SIG-M5 (cell line): ENCODE data around the gene ERVK3-1.
"Not testable (repeated sequence)": the region's sequence is repeated elsewhere in the genome, so short reads cannot be mapped to it uniquely, and the experiment has no call there.

ENCODE experiments used
- DNase-seq: peaks from one replicate; lab custom pipeline; 2025; lab: John Stamatoyannopoulos, UW

The ERVK3-1 gene

DNA sequence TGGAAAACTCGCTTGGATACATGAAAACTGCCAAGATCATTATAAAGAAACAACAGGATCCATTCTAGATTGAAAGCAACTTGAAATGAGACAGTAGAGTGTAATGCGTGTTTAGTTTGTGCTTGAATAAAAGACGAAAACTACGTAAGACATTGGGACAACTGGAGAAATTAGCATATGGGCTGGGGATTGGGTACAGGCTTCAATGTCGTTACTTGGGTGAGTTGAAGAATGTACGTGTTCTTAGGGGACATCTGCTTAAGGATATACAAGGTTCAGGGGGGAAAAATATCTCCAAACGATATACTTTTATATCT lies 471 bp upstream of the ERVK3-1 start:
- DNase-seq, result no peak

DNA sequence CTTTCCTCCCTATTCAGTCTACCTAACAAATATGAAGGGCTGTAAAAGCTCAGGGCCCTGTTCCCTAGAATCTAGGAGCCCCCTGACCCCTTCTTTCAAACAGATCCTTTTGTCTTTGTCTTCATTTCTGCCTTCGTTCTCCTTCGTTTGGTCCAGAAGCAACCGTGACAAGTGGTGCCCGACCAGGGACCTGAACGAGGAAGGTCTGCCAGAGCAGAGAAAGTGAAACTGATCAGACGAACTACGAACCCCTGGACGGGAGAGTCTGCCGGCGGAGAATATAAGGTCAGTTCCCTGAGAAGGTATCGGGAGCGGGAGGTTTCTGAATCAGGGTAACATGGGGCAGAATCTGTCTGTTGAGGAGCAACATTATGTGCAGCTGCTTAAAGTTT lies 751 bp downstream of the ERVK3-1 start:
- no peak for DNase-seq

DNA sequence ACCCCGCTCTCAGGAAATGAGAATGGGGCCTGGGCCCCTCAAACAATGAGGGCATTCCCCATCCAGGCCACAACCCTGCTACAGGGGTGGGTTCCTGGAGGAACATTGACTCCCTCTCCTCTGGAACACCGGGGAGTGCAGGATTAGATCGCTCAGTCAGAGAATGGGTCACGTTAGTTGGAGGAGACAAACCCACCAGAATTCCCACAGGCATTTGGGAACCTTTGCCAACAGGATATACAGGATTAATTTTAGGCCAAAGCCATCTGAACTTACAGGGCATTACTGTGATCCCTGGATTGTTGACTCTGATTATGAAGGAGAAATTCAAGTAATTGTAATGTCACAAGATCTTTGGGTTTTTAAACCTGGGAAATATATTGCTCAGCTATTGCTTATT lies 2.6 kb downstream of the ERVK3-1 start:
- no peak for DNase-seq

- DNase-seq, result not testable (repeated sequence)
Measured at GRCh38 chr19:58310685-58311084, 5.5 kb downstream of the ERVK3-1 start.

GRCh38 chr19:58311345-58311865 lies 6.2 kb downstream of the ERVK3-1 start:
- no peak for DNase-seq

DNA sequence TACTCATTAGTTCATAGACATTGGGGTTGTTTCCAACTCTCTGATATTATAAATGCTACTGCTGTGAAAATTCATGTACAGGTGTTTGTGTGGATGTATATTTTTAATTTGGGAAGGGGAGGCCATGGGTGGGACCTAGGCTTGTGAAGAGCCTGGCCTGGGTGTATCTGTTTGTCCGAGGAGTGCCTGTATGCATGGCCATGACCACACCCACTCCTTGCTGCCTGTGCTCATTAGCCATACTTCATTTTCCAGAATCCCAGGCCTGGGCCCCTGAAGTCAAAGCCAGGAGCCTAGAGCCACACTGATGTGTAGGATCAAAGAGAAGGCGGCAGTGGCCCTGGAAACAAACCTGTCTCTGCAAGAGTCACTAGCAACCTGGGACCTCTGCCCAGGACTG lies 10.4 kb downstream of the ERVK3-1 start:
- DNase-seq, result no peak

DNA sequence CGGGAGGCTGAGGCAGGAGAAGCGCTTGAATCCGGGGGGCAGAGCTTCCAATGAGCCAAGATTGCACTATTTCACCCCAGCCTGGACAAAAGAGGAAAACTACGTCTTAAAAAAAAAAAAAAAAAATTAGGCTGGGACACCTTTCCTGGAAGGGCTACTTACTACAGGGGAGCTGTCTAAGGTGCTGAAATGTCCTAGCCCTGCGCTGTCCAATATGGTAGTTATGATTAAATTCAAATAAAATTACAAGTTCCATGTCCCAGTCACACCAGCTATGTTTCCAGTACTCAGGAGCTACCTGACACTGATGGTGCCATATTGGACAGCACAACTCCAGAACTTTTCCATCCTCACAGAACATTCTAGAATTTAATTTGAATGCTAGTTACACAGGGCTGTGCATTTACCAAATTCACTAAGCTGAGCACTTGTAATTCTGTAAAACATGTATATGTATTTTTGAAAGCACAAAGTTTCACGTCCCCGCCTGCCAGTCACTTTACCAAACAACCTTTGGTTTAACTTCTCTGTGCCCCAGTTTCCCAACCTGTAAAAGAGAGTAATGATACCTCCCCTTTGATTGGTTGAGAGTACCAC lies 12.4 kb downstream of the ERVK3-1 start:
- no peak for DNase-seq

DNA sequence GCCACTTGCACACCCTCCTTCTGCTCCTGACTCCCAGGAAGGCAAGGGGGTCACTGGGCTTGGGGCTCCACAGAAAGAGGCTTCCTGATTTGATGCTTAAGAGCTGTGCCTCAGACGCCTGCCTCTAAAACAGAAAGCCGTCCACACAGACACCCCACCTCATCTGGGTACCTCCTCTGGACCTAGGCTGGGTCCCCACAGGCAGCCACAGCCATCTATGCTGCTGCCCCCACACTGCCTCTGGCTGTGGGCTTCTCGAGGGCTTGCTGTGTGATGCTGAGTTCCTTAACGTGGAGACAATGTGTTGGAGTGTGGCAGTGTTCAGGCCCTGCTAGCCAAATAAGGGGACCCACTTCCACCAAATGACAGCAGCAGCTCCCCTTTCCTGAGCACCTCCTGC lies 13.1 kb downstream of the ERVK3-1 start:
- no peak for DNase-seq

DNA sequence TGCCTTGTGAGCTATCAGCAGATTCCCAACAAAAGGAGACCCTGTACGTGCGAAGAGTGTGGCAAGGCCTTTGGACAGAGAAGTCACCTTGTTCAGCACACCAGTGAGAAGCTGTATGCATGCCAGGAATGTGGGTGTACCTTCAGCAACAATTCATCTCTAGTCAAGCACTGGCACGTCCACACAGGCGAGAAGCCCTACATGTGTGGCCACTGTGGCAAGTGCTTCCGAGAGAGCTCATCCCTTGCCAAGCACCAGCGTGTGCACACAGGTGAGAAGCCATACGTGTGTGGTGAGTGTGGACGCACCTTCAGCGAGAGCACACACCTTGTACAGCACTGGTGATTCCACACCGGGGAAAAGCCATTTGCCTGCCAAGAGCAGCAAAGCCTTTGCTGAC lies 14.1 kb downstream of the ERVK3-1 start:
- DNase-seq, result no peak

DNA sequence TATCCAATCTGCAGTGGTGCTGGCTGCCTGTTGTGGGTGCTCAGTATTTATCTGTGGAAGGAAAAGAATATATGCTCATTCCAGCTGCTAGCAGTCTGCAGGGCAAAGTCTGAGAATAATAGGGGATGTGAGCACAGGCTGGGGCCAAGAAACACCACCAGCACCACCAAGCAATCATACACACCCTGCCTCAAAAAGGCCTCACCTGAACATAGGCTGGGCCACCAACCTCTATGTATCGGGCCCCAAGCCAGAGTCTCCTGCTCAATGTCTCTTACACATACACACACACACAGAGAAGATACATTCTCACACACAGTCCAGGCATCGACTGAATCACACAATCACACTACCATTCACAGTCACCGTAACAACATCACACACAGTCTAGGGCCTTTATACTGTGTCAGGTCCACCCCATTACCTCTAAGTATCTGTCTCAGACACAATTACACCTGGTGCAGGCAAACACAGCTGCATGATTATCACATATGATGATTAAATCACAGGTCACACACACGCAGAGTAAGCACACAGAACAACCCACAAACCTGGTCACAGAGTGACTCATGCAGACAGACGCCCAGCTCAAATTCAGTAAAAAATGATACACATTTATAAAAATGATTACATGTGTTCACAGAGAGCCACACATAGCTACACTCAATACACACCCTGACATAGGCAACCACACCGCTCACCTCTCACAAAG lies 20.3 kb downstream of the ERVK3-1 start:
- DNase-seq, result no peak

DNA sequence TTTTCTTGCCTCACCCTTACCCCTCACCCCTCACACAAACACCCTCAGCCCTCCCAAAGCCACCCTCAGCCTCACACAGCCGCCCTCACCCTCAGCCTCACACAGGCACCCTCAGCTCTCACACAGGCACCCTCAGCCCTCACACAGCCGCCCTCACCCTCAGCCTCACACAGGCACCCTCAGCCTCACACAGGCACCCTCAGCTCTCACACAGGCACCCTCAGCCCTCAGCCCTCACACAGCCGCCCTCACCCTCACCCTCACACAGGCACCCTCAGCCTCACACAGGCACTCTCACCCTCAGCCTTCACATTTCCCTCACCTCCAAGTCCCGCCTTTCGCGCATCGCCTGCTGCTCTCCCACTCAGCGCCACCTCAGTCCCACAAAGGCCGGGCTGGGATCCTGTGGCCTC lies 21.3 kb downstream of the ERVK3-1 start:
- DNase-seq, result no peak

DNA sequence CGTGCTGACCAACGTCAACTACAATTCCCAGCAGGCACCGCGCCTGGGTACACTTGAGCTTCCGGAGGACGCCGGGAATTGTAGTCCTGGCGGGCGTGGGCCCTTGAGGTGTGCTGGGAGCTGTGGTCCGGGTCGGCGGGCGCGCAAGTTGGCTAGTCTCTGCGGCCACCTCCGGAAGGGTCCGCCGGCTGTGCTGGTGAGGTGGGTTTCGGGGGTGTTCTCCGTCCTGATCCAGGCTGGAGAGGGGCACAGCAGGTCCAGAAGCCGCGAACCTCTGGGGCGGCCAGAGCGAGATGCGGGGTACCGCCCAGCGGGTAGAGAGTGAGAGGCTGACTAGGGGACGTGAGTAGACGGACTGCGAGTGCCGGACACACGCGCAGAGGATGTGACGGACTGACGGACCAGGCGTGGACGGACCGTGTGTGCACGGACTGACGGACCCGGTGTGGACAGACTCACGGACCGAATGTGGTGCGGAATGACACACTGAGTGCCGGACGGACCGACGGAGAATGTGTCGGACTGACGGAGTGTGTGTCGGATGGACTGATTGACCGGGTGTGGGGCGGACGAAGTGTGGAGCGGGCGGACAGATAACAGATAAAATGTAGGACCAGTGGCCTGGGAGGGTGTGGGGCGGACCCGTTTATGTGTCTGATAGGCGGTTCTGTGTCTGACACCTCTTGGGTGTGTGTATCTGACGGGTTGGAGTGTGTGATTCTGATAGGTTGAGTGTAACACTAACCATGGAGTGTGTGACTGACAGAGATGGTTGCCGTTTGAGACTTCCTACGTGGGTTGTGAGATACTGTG lies 21.9 kb downstream of the ERVK3-1 start, which contains the start of gene ZSCAN22:
ZSCAN22 (plus strand) TSS at position 81 of the 813 bp plus-strand sequence. CDS start 7,809 bp downstream, outside the sequence.
- DNase-seq, result peak; percentile 55

DNA sequence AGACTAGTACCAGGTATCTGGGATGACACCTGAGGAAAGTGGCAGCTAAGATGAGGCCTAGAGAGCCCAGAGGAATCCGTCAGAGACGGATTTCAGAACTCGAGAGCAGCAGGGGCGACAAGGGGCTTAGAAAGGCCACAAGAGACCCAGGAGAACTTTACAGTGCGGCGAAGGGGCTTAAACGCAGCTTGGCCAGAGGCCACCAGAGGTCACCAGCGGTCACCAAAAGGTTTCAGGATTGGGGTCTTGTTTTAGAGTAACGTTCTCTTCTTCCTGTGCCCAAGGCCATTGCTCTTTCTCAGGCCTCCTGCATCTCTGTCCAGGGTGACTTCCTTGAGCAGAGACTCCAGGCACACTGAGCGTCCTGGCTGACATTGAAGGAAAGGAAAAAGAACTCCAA lies 23.8 kb downstream of the ERVK3-1 start:
- no peak for DNase-seq

GRCh38 chr19:58330458-58330857 lies 25.3 kb downstream of the ERVK3-1 start:
- no peak for DNase-seq

DNA sequence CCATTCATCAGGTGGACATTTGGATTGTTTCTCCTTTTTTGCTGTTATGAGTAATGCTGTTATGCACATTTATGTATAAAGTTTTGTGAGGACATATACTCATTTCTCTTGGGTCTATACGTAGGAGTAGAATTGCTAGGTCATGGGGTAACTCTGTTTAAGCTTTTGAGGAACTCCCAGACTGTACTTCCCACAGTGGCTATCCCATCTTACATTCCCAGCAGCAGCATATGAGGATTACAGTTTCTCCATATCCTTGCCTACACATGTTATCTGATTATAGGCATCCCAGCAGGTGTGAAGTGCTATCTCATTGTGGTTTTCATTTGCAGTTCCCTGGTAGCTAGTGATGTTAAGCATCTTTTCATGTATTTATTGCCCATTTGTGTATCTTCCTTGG lies 27.5 kb downstream of the ERVK3-1 start:
- DNase-seq, result no peak

DNA sequence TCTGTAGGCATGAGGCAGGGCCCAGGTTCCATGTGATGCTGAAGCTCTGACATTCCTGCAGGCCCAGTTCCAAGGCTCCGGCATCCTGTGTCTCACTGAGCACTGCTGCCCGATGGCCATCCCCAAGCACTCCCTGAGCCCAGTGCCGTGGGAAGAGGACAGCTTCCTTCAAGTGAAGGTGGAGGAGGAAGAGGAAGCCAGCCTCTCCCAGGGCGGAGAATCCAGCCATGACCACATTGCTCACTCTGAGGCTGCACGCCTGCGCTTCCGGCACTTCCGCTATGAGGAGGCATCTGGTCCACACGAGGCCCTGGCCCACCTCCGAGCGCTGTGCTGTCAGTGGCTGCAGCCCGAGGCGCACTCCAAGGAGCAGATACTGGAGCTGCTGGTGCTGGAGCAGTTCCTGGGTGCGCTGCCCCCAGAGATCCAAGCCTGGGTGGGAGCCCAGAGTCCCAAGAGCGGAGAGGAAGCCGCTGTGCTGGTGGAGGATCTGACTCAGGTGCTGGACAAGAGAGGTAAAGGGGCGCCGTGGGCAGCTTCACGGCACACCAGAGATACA lies 29.6 kb downstream of the ERVK3-1 start:
- no peak for DNase-seq

- DNase-seq, result no peak
Measured at GRCh38 chr19:58335630-58336029, 30.5 kb downstream of the ERVK3-1 start.

DNA sequence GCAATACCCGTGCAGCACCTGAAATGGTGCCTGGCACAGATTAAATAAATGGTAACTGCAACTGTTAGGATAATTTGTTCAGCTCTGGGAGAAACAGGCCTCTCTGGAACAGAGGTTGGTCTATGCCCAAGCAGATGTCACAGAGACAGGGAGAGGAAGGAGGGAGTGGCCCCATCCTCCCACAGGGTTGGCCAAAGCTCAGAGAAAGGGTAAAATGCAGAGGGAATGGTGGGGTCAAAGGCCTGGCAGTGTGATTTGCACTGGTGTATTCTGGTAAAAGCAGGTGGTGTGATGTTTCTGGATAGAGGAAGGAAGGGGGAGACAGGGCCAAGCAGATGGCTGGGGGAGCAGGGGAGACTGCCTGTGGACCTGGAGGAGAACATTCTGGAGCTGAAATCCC lies 31.0 kb downstream of the ERVK3-1 start:
- no peak for DNase-seq

DNA sequence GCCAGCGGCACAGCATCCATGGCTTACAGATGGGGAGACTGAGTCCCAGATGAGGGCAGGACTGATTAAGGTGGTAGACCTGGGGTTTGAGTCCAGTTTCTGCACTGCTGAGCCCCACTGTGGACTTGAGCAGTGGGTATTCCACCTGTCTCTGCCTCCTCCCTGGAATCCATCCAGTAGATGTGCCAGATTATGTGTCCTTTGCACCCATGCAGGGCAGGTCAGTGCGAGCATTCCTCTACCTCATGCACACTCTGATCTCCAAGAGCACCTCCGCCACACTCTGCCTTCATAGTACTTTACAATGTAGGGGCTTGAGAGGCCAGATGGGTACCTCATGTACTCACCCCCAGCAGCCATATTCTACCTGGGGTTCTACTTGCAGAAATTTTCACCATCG lies 31.6 kb downstream of the ERVK3-1 start:
- DNase-seq, result no peak

GRCh38 chr19:58338336-58338735 lies 33.2 kb downstream of the ERVK3-1 start:
- DNase-seq, result no peak

GRCh38 chr19:58338825-58339558 lies 33.8 kb downstream of the ERVK3-1 start:
- DNase-seq, result no peak

DNA sequence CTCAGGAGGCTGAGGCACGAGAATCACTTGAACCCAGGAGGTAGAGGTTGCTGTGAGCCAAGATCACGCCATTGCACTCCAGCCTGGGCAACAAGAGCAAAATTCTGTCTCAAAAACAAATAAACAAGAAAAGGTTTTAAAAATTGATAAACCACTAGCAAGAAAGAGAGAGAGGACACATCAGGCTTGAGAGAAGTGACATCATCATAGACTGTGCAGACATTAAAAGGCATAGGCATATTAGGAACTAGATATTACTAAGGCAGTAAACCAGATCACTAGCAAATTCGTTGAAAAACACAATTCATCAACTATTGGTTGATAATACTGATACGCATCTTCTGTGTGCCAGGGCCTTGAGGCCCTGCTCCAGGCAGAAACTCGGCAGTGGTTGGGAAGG lies 40.4 kb downstream of the ERVK3-1 start:
- no peak for DNase-seq
